Stromal cell of bone marrow (primary cell): Measurements from ENCODE around the gene PLA2G2C.

ENCODE experiments used
- DNase-seq: peaks from one replicate; pipeline ENCODE4 v3.0.0-alpha.2; 2012; ENCODE audit warnings: low read depth

Gene PLA2G2C

GRCh38 chr1:20152599-20152930 lies 33.8 kb downstream of the PLA2G2C start:
- no peak for DNase-seq

DNA sequence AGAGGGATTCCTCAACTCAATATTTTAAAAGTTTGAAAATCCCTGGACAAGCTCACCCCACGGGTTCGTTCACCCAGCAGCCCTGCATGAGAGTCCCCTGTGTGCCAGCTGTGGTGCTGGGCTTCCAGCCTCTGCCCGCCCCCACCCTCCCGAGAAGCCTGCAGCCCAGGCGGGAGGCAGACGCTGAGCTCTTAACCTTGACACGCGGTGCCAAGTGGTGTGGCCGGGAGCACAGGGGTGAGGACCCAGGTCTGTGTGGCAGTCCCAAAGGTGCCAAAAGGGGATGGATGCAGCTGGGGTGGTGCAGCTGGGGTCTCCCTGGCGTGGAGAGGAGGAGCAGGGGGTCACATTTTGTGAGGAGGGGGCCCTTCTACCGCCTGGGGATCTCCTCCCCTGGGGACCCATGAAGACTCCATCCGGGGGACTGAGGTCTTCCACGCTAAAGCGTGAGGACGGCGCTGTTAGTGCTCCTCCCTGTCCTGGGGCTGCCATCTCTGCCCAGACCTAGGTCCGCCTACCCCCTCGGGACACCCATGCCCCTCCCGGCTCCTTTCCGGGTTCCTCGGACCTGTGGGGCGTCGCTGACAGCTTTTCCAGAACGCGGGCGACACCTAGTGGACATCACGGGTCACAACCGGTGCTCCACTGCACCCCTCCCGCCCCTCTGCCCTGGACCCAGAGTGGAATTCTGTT lies 34.3 kb downstream of the PLA2G2C start:
- peak; percentile 57 for DNase-seq

DNA sequence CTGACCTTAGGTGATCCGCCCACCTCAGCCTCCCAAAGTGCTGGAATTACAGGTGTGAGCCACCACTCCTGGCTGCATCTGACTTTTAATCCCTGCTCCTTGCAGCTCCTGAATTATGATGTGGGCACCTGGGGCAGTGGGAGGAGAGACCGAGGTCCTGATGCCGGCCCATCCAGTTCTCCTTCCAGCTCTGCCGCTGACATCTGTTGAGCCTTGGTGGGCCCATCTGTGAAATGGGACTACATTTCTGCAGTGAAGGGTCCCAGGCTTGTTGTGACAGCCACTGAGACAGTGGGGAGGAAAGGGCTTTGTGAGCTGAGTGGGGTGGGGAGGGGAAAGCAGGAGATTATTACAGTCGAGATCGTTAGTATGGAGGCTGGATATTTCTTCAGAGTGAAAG lies 35.3 kb downstream of the PLA2G2C start:
- DNase-seq = no peak

DNA sequence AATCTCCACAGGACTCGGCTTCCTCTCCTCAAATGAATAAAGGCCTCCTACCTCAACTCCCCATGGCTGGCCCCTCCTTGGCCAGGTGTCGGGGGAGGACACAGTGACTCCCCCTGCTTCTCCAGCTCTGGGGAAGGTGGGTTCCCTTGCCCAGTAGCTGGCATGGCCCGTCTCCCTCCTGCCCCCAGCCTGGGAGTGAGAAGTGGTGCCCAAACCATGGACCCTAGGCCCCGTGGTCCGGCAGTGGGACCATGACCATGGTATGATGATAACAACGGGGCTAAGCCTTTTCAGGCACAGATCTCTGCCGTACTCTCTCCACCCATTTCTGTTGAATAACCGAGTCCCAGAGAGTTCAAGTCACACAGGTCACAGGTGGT lies 36.0 kb downstream of the PLA2G2C start:
- DNase-seq = no peak

DNA sequence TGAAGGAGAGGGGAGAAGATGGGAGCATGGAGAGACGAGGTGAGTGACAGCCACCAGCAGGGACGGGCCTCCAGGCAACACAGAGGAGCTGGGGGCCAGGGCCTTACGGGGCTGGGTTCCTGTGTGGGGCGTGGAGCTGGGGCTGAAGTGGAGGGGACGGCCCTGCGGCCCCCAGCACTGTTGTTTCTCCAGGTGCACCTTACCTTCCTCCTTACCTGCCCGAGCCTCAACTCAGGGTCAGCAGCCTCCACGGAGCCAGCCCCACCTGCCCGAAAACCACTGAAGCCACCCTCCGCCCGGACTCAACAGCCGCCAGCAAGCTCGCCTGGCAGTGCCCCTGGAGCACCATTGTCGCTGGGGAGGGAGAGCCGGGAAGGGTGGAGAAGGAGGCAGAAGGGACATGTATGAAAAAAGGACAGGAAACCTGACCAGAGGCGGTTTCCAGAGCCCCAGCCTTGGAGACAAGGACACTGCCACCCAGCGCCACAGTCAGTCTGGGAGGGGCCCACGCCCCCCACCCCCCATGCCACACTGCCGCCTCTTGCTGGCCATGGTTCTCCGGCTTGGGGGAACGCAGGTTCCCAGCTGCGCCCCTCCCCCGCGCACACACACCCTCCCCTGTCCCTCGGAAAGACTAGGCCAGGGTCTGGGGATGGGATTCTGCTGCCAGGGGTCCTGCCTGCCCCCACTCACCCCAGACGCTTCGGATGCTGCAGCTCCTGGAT lies 36.6 kb downstream of the PLA2G2C start:
- DNase-seq = no peak

DNA sequence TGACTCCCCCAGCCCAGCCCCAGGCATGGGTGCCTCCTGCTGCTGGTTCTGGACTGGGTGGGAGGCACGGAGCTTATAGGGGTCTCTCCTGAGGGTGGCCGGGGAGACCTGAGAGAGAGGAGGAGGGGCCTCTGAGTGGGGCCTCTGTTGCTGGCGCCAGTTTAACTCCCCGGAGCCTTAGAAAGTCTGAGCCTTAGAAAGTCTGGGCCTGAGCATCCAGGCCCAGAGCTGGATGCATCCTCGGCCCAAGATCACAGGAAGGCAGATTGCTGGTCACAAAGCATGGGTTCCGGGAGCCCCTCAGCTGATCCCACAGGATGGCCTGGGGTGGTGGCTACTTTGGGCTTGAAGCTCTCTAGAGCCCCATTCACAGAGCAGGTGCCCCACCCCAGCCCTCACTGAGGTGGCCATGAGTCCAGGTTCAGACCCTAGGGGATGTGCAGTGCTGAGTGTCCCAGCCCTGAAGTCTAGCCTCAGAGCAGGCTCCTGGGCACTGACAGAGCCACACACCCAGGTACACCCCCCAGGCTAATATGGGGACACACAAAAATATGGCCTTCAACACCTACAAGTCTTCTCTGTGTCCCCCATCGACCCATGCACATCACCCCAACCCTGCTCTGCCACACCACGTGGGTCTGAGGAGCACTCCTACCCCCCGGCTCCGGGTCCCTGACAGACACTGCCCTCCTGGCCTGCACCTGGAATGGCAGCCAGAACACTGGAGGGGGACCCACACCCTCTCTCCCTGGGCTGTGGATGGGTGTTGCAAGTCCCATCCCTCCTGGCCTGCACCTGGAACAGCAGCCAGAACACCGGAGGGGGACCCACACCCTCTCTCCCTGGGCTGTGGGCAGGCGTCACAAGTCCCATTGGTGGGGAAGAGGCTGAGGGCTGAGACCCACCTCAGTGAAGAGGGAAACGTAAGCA lies 37.5 kb downstream of the PLA2G2C start:
- no peak for DNase-seq

DNA sequence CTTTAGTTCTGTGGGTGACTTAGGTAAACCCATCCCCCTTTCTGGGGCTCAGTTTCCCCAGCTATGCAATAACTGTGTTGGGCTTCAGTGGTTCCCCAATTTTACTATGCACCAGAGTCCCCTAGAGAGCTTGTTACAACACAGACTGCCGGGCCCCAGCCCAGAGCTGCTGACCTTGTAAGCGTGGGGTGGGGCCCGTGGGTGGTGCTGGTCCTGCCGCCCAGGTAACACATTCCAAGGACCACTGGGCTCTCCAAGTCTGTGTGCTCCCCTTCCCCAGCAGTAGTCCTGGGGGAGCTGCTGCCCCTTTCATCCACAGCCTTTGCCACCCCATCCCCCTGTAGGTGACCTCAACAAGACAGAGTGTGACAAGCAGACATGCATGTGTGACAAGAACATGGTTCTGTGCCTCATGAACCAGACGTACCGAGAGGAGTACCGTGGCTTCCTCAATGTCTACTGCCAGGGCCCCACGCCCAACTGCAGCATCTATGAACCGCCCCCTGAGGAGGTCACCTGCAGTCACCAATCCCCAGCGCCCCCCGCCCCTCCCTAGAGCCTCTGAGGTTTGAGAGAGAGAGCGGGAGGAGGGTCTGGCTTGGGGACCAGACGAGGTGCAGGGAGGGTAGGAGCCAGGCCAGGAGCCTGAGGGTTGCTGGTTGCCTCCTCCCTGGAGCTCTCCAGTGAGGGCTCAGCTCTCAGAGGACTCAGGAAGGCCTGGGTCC lies 38.3 kb downstream of the PLA2G2C start:
- DNase-seq = no peak

DNA sequence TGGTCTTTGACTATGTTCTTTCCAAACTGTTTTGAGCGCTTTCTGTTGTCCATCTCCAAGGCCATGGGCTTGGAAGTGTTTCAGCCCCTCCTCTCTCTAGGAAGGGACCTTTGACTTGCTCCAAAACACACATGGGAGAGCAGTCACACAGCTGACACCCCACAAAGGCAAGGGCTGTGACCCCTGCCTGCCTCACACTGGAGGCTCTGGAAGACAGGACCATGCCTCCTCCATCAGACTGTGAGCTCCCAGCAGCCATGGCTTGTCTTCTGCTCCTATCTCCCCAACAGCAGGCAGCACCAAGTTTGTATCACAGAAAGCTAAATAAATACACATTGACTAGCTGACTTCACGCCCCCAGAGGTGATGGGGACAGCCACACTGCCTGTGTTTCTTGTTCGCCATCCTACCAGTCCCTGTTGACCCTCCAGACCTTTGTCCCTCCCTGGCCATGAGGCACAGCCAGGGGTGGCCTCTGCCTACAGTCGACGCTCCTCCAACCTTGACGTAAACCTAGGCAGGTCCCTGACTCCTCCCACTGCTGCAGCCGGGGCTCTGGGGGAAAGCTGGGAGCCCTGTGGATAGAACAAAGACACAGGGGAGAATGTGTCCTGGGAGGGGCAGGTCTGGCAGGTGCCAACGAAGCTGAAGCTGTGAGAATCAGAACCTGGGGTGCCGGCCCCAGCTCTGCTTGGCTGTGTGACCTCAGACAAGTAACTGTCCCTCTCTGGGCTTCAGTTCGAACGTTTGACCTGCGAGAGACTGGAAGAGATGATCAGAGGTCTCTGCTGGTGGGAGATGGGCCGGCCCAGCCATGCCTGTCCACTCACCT lies 42.4 kb downstream of the PLA2G2C start:
- no peak for DNase-seq

GRCh38 chr1:20143318-20143717 lies 43.0 kb downstream of the PLA2G2C start:
- no peak for DNase-seq

DNA sequence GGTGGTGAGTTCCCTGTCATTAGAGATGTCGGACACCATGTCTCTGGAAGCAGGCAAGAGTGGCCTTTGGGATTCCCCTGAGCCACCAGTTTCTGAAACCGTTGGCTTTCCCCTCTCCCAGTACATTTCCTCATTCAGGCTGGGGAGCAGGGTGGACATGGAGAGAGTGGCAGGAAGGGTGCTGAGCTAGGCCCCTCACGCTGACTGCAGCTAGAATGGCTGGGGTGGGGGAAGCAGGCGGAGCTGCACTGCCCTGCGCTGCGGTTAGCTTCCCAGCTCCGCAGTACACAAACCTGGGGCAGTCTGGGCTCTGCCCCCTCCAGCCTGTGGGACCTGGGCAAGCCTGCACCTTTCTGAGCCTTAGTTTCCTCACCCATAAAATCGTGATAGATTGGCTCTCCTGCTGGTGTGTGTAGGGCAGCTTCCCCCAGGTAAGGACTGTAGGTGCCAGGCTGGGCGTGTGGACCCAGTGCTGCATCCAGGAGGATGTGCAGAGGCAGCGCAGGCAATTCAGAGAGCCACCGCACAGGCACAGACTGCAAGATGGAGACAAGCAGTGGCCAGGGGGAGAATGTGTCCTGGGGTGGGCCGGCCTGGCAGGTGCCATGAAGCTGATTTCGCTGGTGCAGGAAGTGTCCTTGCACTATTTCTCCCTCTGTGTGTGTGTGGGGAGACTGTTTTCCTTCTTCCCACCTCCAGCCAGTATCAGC lies 44.2 kb downstream of the PLA2G2C start:
- DNase-seq = no peak

GRCh38 chr1:20141466-20141865 lies 44.9 kb downstream of the PLA2G2C start:
- no peak for DNase-seq

DNA sequence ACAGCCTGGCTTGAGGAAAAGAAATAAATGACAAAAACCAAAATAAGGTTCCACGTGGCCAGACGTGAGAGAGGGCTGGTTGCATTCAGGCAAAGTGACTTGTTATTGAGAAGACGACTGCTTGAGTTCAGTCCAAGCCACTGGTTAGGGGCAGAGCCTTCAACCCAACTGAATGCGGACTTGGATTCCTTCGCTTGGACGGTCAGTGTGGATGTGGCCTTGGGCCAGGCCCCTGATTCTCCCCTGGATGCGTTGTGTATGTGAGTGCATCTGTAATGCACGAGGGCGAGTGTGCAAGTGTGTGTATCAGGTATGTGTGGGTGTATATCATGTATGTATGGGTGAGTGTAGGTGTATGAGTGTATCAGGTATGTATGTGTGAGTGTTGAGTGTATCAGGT lies 45.3 kb downstream of the PLA2G2C start:
- no peak for DNase-seq

GRCh38 chr1:20139776-20140612 lies 46.3 kb downstream of the PLA2G2C start:
- no peak for DNase-seq

GRCh38 chr1:20138961-20139550 lies 47.3 kb downstream of the PLA2G2C start, which contains the start of gene PLA2G2F:
Gene PLA2G2F (plus strand): TSS chr1:20139323. CDS start chr1:20139428, 105 bp downstream.
- DNase-seq = no peak

DNA sequence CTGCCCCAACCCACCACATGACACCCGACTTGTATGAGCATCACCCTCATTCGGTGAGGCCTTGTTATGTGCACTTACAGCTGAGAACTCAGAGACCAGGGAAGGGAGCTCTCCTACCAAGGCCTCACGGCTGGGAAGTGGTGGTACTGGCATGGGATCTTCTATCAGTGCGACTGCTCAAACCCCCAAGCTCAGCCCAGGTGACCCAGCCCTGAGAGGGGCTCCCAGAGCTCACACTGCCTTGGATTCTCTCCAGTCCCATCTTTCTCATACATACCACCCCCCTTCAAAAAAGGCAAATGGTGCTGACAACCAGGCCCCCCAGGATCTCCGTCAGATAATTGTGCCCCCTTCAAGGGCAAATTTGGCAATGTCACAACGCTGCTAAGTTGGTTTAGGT lies 48.0 kb downstream of the PLA2G2C start:
- no peak for DNase-seq

GRCh38 chr1:20137604-20138003 lies 48.7 kb downstream of the PLA2G2C start:
- DNase-seq = no peak

DNA sequence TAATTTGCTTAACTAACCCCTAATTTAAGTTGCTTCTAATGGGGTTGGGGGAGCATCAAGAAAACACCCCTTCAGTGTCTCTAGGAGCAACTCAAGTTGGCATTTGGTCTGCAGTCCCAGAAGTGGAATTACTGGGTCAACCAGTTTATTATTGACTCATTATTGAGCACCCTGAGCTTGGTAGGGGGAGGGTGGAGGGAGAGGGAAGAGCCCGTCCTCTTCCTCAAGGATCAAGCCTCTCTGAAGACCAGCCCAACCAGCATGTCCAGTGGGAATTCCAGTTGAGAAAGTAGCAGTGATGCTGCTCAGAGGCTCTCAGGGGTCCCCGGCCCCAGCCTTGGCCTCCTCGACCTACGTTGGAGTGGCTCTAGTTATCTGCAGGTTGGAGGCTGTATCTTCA lies 49.3 kb downstream of the PLA2G2C start:
- DNase-seq = no peak

- DNase-seq = no peak
These were observed 50.1 kb downstream of the PLA2G2C start for GRCh38 chr1:20136249-20136648.

DNA sequence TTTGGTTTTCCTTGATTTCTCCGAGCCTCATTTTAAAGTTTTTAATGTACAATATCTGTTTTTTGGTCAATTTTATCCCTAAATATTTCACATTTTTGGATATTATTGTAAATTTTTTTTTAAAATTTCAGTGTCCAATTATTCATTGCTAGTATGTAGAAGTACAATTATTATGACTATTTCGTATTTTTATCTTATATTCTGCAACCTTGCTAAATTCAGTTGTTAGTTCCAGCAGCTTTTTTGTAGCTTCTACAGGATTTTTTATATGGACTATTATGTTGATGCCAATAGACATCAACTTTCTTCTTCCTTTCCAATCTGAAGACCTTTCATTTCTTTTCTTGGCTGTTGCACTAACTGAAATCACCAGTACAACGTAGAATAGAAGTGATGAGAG lies 51.3 kb downstream of the PLA2G2C start:
- no peak for DNase-seq
